ENCODE results near the gene DCST2.

DNA sequence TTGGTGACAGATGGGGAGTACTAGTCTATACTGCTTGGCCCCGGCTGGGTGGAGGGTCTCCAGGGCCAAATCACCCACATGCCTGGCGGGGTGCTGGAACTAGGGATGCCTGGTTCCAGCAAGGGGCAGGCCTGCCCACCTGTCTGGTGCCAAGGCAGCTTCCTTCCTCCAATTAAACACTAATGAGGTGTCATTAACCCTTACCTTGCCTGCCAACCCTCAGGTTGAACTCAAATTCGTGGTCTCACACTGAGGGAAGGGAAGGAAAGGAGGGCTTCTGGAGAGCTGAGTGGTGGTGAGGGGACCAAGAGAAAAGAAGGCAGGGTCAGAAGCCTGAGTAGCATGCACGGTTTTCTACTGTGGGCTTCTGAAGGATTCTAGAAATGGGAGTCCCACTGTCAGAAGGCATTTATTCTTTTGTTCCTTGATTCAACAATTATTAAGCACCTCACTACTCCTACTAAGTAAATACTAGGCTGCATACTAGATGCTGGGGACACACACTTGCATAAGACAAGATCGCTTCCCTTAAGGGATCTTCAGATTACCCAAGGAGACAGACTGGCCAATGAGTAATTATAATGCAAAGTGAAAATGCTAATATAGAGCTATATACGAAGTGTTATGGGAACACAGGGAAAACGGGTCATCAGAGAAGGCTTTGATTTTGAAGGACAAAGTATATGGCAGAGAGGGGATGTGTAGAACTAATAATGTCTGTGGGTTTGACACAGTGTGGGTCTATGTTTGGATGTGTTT is 39.1 kb upstream of the DCST2 start:
- no peak for TF ChIP-seq POLR2A (IDR thresholded peaks at IDR 0.05)
- TF ChIP-seq, protein P1, sequence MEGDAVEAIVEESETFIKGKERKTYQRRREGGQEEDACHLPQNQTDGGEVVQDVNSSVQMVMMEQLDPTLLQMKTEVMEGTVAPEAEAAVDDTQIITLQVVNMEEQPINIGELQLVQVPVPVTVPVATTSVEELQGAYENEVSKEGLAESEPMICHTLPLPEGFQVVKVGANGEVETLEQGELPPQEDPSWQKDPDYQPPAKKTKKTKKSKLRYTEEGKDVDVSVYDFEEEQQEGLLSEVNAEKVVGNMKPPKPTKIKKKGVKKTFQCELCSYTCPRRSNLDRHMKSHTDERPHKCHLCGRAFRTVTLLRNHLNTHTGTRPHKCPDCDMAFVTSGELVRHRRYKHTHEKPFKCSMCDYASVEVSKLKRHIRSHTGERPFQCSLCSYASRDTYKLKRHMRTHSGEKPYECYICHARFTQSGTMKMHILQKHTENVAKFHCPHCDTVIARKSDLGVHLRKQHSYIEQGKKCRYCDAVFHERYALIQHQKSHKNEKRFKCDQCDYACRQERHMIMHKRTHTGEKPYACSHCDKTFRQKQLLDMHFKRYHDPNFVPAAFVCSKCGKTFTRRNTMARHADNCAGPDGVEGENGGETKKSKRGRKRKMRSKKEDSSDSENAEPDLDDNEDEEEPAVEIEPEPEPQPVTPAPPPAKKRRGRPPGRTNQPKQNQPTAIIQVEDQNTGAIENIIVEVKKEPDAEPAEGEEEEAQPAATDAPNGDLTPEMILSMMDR (IDR thresholded peaks at IDR 0.05) = no peak
- no peak for TF ChIP-seq EP300 (IDR thresholded peaks at IDR 0.05)
